Caco-2 (cell line): ENCODE results near the gene TMEM200B. TPM values are rescaled to one million over a fixed set of nuclear protein-coding genes. Genes with fewer than 3 reads are reported as not detected.

Experiments used
- BruUV-seq: library from RNA; stranded (reverse); fragments of 400-500 nt; replicated peaks from 2 replicates; lab custom pipeline; 2021; lab: Mats Ljungman, UMichigan
- CTCF ChIA-PET: fragments of 300-600 bp; sonication (Branson Sonifier 250); formaldehyde crosslinking; loops from one replicate; lab custom pipeline; 2022; ENCODE audit warnings: antibody characterized with exemption; lab: Charles Lee
- POLR2A ChIA-PET: fragments of 300-600 bp; sonication (Branson Sonifier 250); formaldehyde crosslinking; loops from one replicate; lab custom pipeline; 2022; ENCODE audit warnings: antibody characterized with exemption; lab: Charles Lee
- DNase-seq, 2 experiments: peaks; one replicate each; pipeline versions ENCODE4 v3.0.0 to v3.0.0-alpha.2; 2020 to 2022
- H3K27me3 ChIP-seq: replicated peaks from 2 replicates; pipeline ENCODE4 v1.6.0; 2011; ENCODE audit warnings: low read length; ENCODE audit not compliant: control insufficient read depth, insufficient read depth
- H3K36me3 ChIP-seq: 2 replicates; pipeline ENCODE4 v1.5.1; 2011; ENCODE audit warnings: low read length; ENCODE audit not compliant: control insufficient read depth, insufficient read depth
- H3K4me1 ChIP-seq: fragments of 250-450 bp; sonication (Bioruptor Pico); 2 replicates; pipeline ENCODE4 v1.5.1; 2020; ENCODE audit warnings: mild to moderate bottlenecking
- H3K4me3 ChIP-seq: 2 replicates; pipeline ENCODE4 v1.5.1; 2011; ENCODE audit warnings: low read depth, mild to moderate bottlenecking, control low read depth, low read length
- H3K9me3 ChIP-seq: fragments of 250-450 bp; sonication (Bioruptor Pico); 2 replicates; pipeline ENCODE4 v1.5.1; 2020; ENCODE audit warnings: mild to moderate bottlenecking, moderate library complexity
- H3K27ac Mint-ChIP-seq: one replicate; pipeline ENCODE4 v1.8.0; 2022; ENCODE audit warnings: mixed read lengths; ENCODE audit not compliant: unreplicated experiment
- H3K27me3 Mint-ChIP-seq: one replicate; pipeline ENCODE4 v1.8.0; 2022; ENCODE audit warnings: mixed read lengths; ENCODE audit not compliant: insufficient read depth, unreplicated experiment
- H3K36me3 Mint-ChIP-seq: one replicate; pipeline ENCODE4 v1.8.0; 2022; ENCODE audit warnings: mild to moderate bottlenecking, mixed read lengths; ENCODE audit not compliant: insufficient read depth, unreplicated experiment
- H3K4me1 Mint-ChIP-seq: one replicate; pipeline ENCODE4 v1.8.0; 2022; ENCODE audit warnings: low read depth, mixed read lengths; ENCODE audit not compliant: unreplicated experiment
- H3K4me3 Mint-ChIP-seq: one replicate; pipeline ENCODE4 v1.8.0; 2022; ENCODE audit warnings: mild to moderate bottlenecking, moderate library complexity, mixed read lengths; ENCODE audit not compliant: unreplicated experiment
- H3K9me3 Mint-ChIP-seq: one replicate; pipeline ENCODE4 v1.8.0; 2022; ENCODE audit warnings: mixed read lengths; ENCODE audit not compliant: unreplicated experiment
- CTCF ChIP-seq, 2 experiments: fragments of 200-600 bp in 1 of 2; IDR thresholded peaks; 1 replicate in 1 of 2; 2 replicates in 1 of 2; pipeline versions ENCODE4 v1.5.1 to v1.8.0; 2011 to 2022; ENCODE audit warnings: antibody characterized with exemption in 1 of 2, control low read depth in 1 of 2, inconsistent platforms in 1 of 2, low read depth in 1 of 2, low read length in 1 of 2, mild to moderate bottlenecking in 1 of 2, moderate library complexity in 1 of 2; ENCODE audit not compliant: insufficient read depth in 1 of 2, severe bottlenecking in 1 of 2, unreplicated experiment in 1 of 2
- intact Hi-C: fragments of 100-400 bp; cut with micrococcal nuclease; formaldehyde crosslinking; loops from one replicate; pipeline ENCODE4 v1.10.0; 2022; ENCODE audit not compliant: unreplicated experiment
- total RNA-seq: library from RNA; stranded (reverse); gene quantifications from 2 replicates; pipeline ENCODE4 v1.2.3, GENCODE V29; 2022

The TMEM200B gene
- total RNA-seq, 1 experiment from 2014 or later, result 3.3 TPM

DNA sequence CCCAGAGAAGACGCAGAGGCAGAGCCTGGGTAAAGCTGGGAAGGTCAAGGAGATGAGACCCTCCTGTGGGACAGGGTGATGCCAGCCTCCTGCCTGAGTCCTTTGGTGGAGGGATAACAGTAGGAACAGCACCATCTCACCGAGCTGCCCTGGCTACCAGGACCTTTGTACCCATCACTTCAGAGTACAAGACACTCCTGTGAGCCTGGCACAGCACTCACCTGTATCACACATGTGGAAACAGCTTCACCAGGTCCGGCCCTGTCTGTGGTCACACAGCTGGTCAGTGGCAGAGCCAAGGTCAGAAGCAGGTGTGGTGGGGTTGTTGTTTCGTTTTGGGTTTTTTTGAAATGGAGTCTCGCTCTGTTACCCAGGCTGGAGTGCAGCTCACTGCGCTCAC is 5.0 kb upstream of the TMEM200B start:
- CTCF ChIA-PET, result no interaction called here
- intact Hi-C loops, result no loop called here
- Mint-ChIP-seq H3K4me1 (no peaks in the 10 kb centered on the region), H3K4me3 (no peak overlapping the region), H3K9me3 (no peaks in the 10 kb centered on the region), H3K27ac (no peak overlapping the region), H3K27me3 (no peaks in the 10 kb centered on the region), H3K36me3 (peaks cover 7% of the 10 kb centered on the region)
- BruUV-seq, result no TSS peak
- no peaks in the 10 kb centered on the region for H3K4me1 ChIP-seq
- no peak overlapping the region for H3K4me3 ChIP-seq
- POLR2A ChIA-PET, result no interaction called here
- TF ChIP-seq CTCF (IDR thresholded peaks at IDR 0.05; ENCODE audit: insufficient read depth in 1 of 2, low read depth in 1 of 2, low read length in 1 of 2, severe bottlenecking in 1 of 2, unreplicated experiment in 1 of 2), result no peak
- H3K27me3 ChIP-seq, result no peaks in the 10 kb centered on the region
- no peaks in the 10 kb centered on the region for H3K36me3 ChIP-seq
- H3K9me3 ChIP-seq, result no peaks in the 10 kb centered on the region
- no peak for DNase-seq

DNA sequence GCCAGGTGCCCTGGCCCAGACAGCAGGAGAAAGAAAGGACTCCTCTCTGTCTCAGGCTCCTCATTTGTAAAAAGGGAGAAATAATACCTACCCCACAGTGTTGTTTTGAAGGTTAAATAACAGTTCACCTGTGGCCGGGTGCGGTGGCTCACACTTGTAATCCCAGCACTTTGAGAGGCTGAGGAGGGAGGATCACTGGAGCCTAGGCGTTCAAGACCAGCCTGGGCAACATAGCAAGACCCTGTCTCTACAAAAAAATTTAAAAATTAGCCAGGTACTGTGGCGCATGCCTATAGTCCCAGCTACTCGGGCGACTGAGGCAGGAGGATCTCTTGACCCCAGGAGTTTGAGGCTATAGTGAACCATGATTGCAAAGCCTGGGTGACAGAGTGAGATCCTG is 2.5 kb upstream of the TMEM200B start:
- H3K27ac Mint-ChIP-seq, result peak overlapping the region; percentile 65
- Histone ChIP-seq H3K4me3 (no peak overlapping the region), H3K4me1 (no peaks in the 10 kb centered on the region), H3K36me3 (no peaks in the 10 kb centered on the region), H3K27me3 (no peaks in the 10 kb centered on the region), H3K9me3 (no peaks in the 10 kb centered on the region)
- no peak for TF ChIP-seq CTCF (IDR thresholded peaks at IDR 0.05; ENCODE audit: insufficient read depth in 1 of 2, low read depth in 1 of 2, low read length in 1 of 2, severe bottlenecking in 1 of 2, unreplicated experiment in 1 of 2)
- H3K4me3 Mint-ChIP-seq, result peak overlapping the region; percentile 75
- peaks cover 7% of the 10 kb centered on the region for H3K36me3 Mint-ChIP-seq
- H3K4me1 Mint-ChIP-seq, result no peaks in the 10 kb centered on the region
- BruUV-seq, result no TSS peak
- H3K27me3 Mint-ChIP-seq, result no peaks in the 10 kb centered on the region
- no peaks in the 10 kb centered on the region for H3K9me3 Mint-ChIP-seq
- intact Hi-C loops, result no loop called here
- CTCF ChIA-PET, result no interaction called here
- POLR2A ChIA-PET, result no interaction called here
- no peak for DNase-seq

- POLR2A ChIA-PET, result no interaction called here
- CTCF ChIA-PET, result interaction anchor here (1.2 kb wide), 1 partner anchor 20 kb away, joined by 3 read pairs; no protein-coding TSS in a partner anchor
Observed at GRCh38 chr1:29125788-29126187, 2.1 kb upstream of the TMEM200B start.

More at GRCh38 chr1:29125788-29126187, 2.1 kb upstream of the TMEM200B start:
- Histone ChIP-seq H3K9me3 (no peaks in the 10 kb centered on the region), H3K36me3 (no peaks in the 10 kb centered on the region), H3K4me3 (no peak overlapping the region), H3K27me3 (no peaks in the 10 kb centered on the region), H3K4me1 (no peaks in the 10 kb centered on the region)
- intact Hi-C loops, result no loop called here
- H3K4me3 Mint-ChIP-seq, result peak overlapping the region; percentile 75
- H3K4me1 Mint-ChIP-seq, result no peaks in the 10 kb centered on the region
- no TSS peak for BruUV-seq
- peak overlapping the region; percentile 65 for H3K27ac Mint-ChIP-seq
- H3K36me3 Mint-ChIP-seq, result peaks cover 7% of the 10 kb centered on the region
- no peaks in the 10 kb centered on the region for H3K9me3 Mint-ChIP-seq
- TF ChIP-seq CTCF (IDR thresholded peaks at IDR 0.05; ENCODE audit: insufficient read depth in 1 of 2, low read depth in 1 of 2, low read length in 1 of 2, severe bottlenecking in 1 of 2, unreplicated experiment in 1 of 2), result no peak
- no peaks in the 10 kb centered on the region for H3K27me3 Mint-ChIP-seq
- no peak for DNase-seq
